Endothelial cell of umbilical vein (primary cell): Measurements from ENCODE around the gene ZBTB20. TPM values are rescaled to one million over a fixed set of nuclear protein-coding genes. Genes with fewer than 3 reads are reported as not detected.

Source experiments
- BruUV-seq: library from RNA; stranded (reverse); fragments of 400-500 nt; replicated peaks from 2 replicates; lab custom pipeline; 2021; lab: Mats Ljungman, UMichigan
- CTCF ChIA-PET: fragments of 300-600, 350-600 bp; sonication (Branson Sonifier 250); formaldehyde crosslinking; loops from one replicate; lab custom pipeline; 2021; ENCODE audit warnings: antibody characterized with exemption, inconsistent platforms; lab: Charles Lee
- POLR2A ChIA-PET: fragments of 300-600, 350-600 bp; sonication (Branson Sonifier 250); formaldehyde crosslinking; loops from one replicate; lab custom pipeline; 2021; ENCODE audit warnings: antibody characterized with exemption, inconsistent platforms; lab: Charles Lee
- DNase-seq: peaks from one replicate; pipeline ENCODE4 v3.0.0-alpha.2; 2011; ENCODE audit warnings: low read depth, low spot score
- FAIRE-seq: peaks from 2 replicates; lab custom pipeline; 2011; peaks lifted over from hg19 to GRCh38; lab: Jason Lieb, UNC
- H2AFZ ChIP-seq: 2 replicates; pipeline ENCODE4 v1.6.0; 2012; ENCODE audit warnings: low read depth, low read length, control low read depth, inconsistent platforms
- H3K27ac ChIP-seq: 2 replicates; pipeline ENCODE4 v1.5.1; 2011; ENCODE audit warnings: low read depth, mild to moderate bottlenecking, control low read depth, low read length, moderate library complexity; ENCODE audit not compliant: insufficient read depth
- H3K27me3 ChIP-seq, 2 experiments: 2 replicates each; pipeline versions ENCODE4 v1.6.0 to v1.6.1; 2011; ENCODE audit warnings: low read length in 2 of 2, mixed read lengths in 1 of 2; ENCODE audit not compliant: control insufficient read depth in 2 of 2, insufficient read depth in 2 of 2
- H3K36me3 ChIP-seq, 2 experiments: 2 replicates in 1 of 2; 3 replicates in 1 of 2; pipeline ENCODE4 v1.5.1; 2011; ENCODE audit warnings: low read length in 2 of 2, mild to moderate bottlenecking in 1 of 2, moderate library complexity in 1 of 2; ENCODE audit not compliant: control insufficient read depth in 2 of 2, insufficient read depth in 2 of 2; ENCODE audit errors: extremely low read depth in 1 of 2
- H3K4me1 ChIP-seq: 3 replicates; pipeline ENCODE4 v1.5.1; 2011; ENCODE audit warnings: mild to moderate bottlenecking, low read length; ENCODE audit not compliant: control insufficient read depth, insufficient read depth; ENCODE audit errors: extremely low read depth
- H3K4me2 ChIP-seq: 2 replicates; pipeline ENCODE4 v1.6.1; 2011; ENCODE audit warnings: low read length, control low read depth, mixed read lengths; ENCODE audit not compliant: insufficient read depth
- H3K4me3 ChIP-seq, 3 experiments: fragments of 200-600 bp in 1 of 3; sonication (generic), shearing (Covaris generic) in 1 of 3; replicated peaks in 1 of 3; 2 replicates each; pipeline ENCODE4 v1.5.1; 2011 to 2016; ENCODE audit warnings: control low read depth in 3 of 3, low read length in 3 of 3, mild to moderate bottlenecking in 2 of 3, inconsistent platforms in 1 of 3, low read depth in 1 of 3, moderate library complexity in 1 of 3; ENCODE audit not compliant: insufficient read depth in 1 of 3
- H3K79me2 ChIP-seq: 2 replicates; pipeline ENCODE4 v1.6.0; 2012; ENCODE audit warnings: low read length, inconsistent platforms; ENCODE audit not compliant: control insufficient read depth, insufficient read depth
- H3K9ac ChIP-seq: replicated peaks from 2 replicates; pipeline ENCODE3; 2011; ENCODE audit warnings: low read length, control low read depth; ENCODE audit not compliant: insufficient read depth; ENCODE audit errors: extremely low read depth
- H3K9me1 ChIP-seq: replicated peaks from 3 replicates; pipeline ENCODE4 v1.6.0; 2011; ENCODE audit warnings: mild to moderate bottlenecking, low read length; ENCODE audit not compliant: control insufficient read depth, insufficient read depth; ENCODE audit errors: extremely low read depth
- H3K9me3 ChIP-seq: replicated peaks from 2 replicates; pipeline ENCODE4 v1.5.1; 2012; ENCODE audit warnings: low read length, inconsistent platforms; ENCODE audit not compliant: control insufficient read depth, insufficient read depth
- H4K20me1 ChIP-seq: replicated peaks from 2 replicates; pipeline ENCODE3; 2011; ENCODE audit warnings: mild to moderate bottlenecking, low read length; ENCODE audit not compliant: control insufficient read depth, insufficient read depth; ENCODE audit errors: extremely low read depth
- EZH2 ChIP-seq: IDR thresholded peaks from 2 replicates; pipeline ENCODE4 v1.6.1; 2012; ENCODE audit warnings: borderline replicate concordance, low read depth, mild to moderate bottlenecking, moderate library complexity, low read length, inconsistent platforms; ENCODE audit not compliant: severe bottlenecking
- FOS ChIP-seq: IDR thresholded peaks from 2 replicates; pipeline ENCODE4 v1.6.1; 2011; ENCODE audit warnings: mild to moderate bottlenecking, low read length, moderate library complexity, borderline replicate concordance; ENCODE audit not compliant: insufficient read depth
- GATA2 ChIP-seq: IDR thresholded peaks from 2 replicates; pipeline ENCODE4 v1.7.0; 2011; ENCODE audit warnings: low read depth, mild to moderate bottlenecking, moderate library complexity, mixed read lengths, low read length; ENCODE audit not compliant: insufficient read length, insufficient read depth
- JUN ChIP-seq: IDR thresholded peaks from 2 replicates; pipeline ENCODE4 v1.6.1; 2011; ENCODE audit warnings: borderline replicate concordance, low read depth; ENCODE audit not compliant: insufficient read length, insufficient read depth
- MYC ChIP-seq: IDR thresholded peaks from one replicate; pipeline ENCODE4 v1.6.1; 2011; ENCODE audit warnings: mild to moderate bottlenecking, low read depth, low read length
- POLR2A ChIP-seq: IDR thresholded peaks from 2 replicates; pipeline ENCODE4 v1.6.1; 2012; ENCODE audit warnings: low read depth, mild to moderate bottlenecking, control low read depth, low read length
- POLR2AphosphoS5 ChIP-seq: IDR thresholded peaks from 2 replicates; pipeline ENCODE4 v1.6.1; 2012; ENCODE audit warnings: low read depth, mild to moderate bottlenecking, control low read depth, low read length, moderate library complexity; ENCODE audit not compliant: insufficient read depth
- dilution Hi-C: fragments of 300-500 bp; cut with MboI; formaldehyde crosslinking; loops from one replicate; pipeline ENCODE4 v1.15.0; 2019; ENCODE audit warnings: low sequenced_read_pairs; ENCODE audit not compliant: extremely low pct_ligation_motif_present
- intact Hi-C: fragments of 100-400 bp; cut with micrococcal nuclease; formaldehyde crosslinking; loops from one replicate; pipeline ENCODE4 v1.10.0; 2022
- polyA plus RNA-seq, 4 experiments: library from polyadenylated mRNA; depleted of rRNA in 3 of 4; stranded (reverse) in 3 of 4; unstranded in 1 of 4; fragments of >200 nt; gene quantifications; 2 replicates each; pipeline versions ENCODE4 v1.2.1 to v1.2.3, GENCODE V29; 2011 to 2012; ENCODE audit warnings: missing spikeins in 1 of 4
- total RNA-seq: library from RNA; stranded (reverse); gene quantifications from 2 replicates; pipeline ENCODE4 v1.2.3, GENCODE V29; 2021
- TF ChIP-seq, protein P1 (sequence below), 2 donors: IDR thresholded peaks; 1 replicate in 1 of 2; 2 replicates in 1 of 2; pipeline ENCODE4 v1.5.1; 2011; ENCODE audit warnings: low read length in 2 of 2, mild to moderate bottlenecking in 2 of 2, moderate library complexity in 2 of 2, control low read depth in 1 of 2, inconsistent platforms in 1 of 2, low read depth in 1 of 2; ENCODE audit not compliant: insufficient read depth in 1 of 2; ENCODE audit errors: extremely low read depth in 1 of 2
- TF ChIP-seq, protein P2 (sequence below): IDR thresholded peaks from 2 replicates; pipeline ENCODE4 v1.6.1; 2011; ENCODE audit not compliant: insufficient read depth, insufficient read length

Gene ZBTB20
- total and polyA plus RNA-seq, 2 donors (not counting 3 experiments of a cell fraction or from before 2014, with no cell fraction given) = 2.1 to 20.5 TPM

DNA sequence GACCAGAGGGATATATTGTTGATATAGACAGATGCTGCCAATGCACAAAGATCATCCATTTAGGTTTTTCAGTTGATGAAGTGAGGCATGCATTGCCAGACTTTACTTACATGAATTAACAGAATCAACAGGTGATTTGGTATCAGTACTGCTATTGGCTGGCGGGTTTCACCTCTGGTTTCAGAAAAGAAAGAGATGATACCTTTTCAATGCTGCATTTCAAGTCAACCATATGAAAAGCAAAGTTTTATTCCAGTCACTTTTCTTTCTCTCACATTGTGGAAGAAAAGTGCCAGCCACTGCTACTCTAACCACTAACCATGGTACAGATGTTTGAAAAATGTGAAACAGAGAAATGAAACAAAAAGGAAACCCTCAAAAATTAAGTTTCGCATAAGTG is 564.2 kb downstream of the ZBTB20 start:
- no peak overlapping the region for H3K27ac ChIP-seq
- H2AFZ ChIP-seq = no peak overlapping the region
- no peaks in the 10 kb centered on the region for H4K20me1 ChIP-seq
- H3K9me3 ChIP-seq = no peaks in the 10 kb centered on the region
- no peaks in the 10 kb centered on the region for H3K4me1 ChIP-seq
- no peaks in the 10 kb centered on the region for H3K27me3 ChIP-seq
- ChIA-PET CTCF (no interaction called here), POLR2A (no interaction called here)
- H3K9me1 ChIP-seq = no peaks in the 10 kb centered on the region
- H3K79me2 ChIP-seq = no peaks in the 10 kb centered on the region
- intact Hi-C loops (no loop called here), dilution Hi-C loops (no loop called here)
- no peak for DNase-seq
- no peaks in the 10 kb centered on the region for H3K36me3 ChIP-seq
- no peak overlapping the region for H3K4me2 ChIP-seq
- no TSS peak for BruUV-seq
- TF ChIP-seq EZH2 (no peak), GATA2 (no peak), MYC (no peak), POLR2A (no peak), POLR2AphosphoS5 (no peak), FOS (no peak), JUN (no peak)
- TF ChIP-seq, protein P1, sequence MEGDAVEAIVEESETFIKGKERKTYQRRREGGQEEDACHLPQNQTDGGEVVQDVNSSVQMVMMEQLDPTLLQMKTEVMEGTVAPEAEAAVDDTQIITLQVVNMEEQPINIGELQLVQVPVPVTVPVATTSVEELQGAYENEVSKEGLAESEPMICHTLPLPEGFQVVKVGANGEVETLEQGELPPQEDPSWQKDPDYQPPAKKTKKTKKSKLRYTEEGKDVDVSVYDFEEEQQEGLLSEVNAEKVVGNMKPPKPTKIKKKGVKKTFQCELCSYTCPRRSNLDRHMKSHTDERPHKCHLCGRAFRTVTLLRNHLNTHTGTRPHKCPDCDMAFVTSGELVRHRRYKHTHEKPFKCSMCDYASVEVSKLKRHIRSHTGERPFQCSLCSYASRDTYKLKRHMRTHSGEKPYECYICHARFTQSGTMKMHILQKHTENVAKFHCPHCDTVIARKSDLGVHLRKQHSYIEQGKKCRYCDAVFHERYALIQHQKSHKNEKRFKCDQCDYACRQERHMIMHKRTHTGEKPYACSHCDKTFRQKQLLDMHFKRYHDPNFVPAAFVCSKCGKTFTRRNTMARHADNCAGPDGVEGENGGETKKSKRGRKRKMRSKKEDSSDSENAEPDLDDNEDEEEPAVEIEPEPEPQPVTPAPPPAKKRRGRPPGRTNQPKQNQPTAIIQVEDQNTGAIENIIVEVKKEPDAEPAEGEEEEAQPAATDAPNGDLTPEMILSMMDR (IDR thresholded peaks at IDR 0.05; ENCODE audit: extremely low read depth in 1 of 2, insufficient read depth in 1 of 2, low read depth in 1 of 2, low read length in 2 of 2) = no peak
- TF ChIP-seq, protein P2, sequence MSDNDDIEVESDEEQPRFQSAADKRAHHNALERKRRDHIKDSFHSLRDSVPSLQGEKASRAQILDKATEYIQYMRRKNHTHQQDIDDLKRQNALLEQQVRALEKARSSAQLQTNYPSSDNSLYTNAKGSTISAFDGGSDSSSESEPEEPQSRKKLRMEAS = no peak
- H3K4me3 ChIP-seq = no peak overlapping the region
- H3K9ac ChIP-seq = no peak overlapping the region
- FAIRE-seq = no peak
